H1 (cell line): ENCODE data around the gene ADAMTS8.

Experiments
- POLR2A ChIP-seq, 2 experiments: IDR thresholded peaks; 1 replicate in 1 of 2; 2 replicates in 1 of 2; pipeline ENCODE4 v1.6.1; 2011; ENCODE audit warnings: low read depth in 2 of 2, low read length in 2 of 2, mild to moderate bottlenecking in 2 of 2; ENCODE audit errors: control extremely low read depth in 1 of 2
- POLR2AphosphoS5 ChIP-seq: IDR thresholded peaks from 2 replicates; pipeline ENCODE4 v1.6.1; 2011; ENCODE audit warnings: low read depth, low read length
- TBP ChIP-seq: IDR thresholded peaks from 2 replicates; pipeline ENCODE4 v1.6.1; 2011; ENCODE audit warnings: low read depth, low read length, improper control_type of control experiment

GRCh38 chr11:130369141-130369691 is 59.2 kb downstream of the ADAMTS8 start:
- no peak for TF ChIP-seq POLR2AphosphoS5
- no peak for TF ChIP-seq POLR2A (IDR thresholded peaks at IDR 0.05; ENCODE audit: control extremely low read depth in 1 of 2, low read depth in 2 of 2, low read length in 2 of 2)
- no peak for TF ChIP-seq TBP
